HL-60/S4 treated with retinoic acid at 250 ng/mL for 4 days and 3 days (cell line): ENCODE results near the gene STK10.
"Not testable (repeated sequence)": the region's sequence is repeated elsewhere in the genome, so short reads cannot be mapped to it uniquely, and the experiment has no call there.

Experiments
- in situ Hi-C: fragments of 300-500 bp; cut with MboI; formaldehyde crosslinking; loops from 2 replicates; pipeline ENCODE4 v1.7.0; 2022; ENCODE audit warnings: low sequenced_read_pairs

Gene STK10

DNA sequence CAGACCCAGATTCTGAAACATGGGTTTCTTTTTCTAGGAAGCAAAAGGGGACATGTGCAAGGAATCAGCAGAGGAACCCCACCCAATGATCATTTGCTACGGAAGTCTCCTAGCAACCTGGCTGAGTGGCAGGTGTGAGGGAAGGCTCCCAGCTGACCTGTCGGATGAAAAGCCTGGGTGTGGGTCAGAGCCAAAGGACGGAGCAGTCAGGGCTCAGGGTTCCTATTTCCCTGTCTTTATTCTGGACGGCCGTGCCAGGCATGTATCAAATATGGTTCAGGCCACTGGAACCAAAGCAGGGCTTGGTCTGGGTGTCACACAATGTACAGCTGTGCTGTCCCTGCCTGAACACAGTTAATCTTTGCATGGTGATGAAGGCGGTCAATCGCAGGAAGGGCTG is 20.1 kb downstream of the STK10 start:
- in situ Hi-C loops, result no loop called here

DNA sequence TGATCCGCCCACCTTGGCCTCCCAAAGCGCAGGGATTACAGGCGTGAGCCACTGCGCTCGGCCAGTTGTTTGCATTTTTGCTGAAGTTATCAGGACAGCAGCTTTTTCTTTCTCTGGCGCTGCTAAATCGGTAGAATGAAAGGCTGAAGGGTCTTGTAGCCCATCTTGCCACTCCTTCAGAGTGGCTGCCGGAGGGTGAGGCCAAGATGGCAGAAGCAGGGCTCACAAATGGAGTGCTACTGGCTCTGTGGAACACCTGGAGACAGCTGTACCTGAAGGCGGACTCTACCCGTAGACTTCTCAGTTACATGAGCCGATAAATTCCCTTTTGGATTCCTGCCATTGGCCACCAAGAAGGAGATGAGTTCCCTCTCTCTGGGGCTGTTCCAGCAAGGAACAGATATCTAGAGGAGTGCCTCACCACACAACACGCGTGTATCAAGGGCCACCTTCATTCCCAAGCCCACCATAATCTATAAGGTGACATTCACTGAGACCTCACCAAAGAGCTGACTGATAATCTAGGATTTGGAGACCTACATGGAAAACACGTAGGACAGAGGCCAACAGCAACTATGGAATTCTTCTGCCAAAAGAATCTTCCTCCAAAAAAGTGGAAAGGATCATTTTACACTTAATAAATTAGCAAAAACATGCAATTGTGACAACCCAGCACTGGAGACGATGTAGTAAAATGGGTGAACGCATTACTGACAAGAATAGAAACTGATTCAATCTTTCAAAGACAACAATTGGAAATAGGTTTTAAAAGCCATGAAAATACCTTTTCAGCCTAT is 21.8 kb downstream of the STK10 start:
- in situ Hi-C loops, result no loop called here

DNA sequence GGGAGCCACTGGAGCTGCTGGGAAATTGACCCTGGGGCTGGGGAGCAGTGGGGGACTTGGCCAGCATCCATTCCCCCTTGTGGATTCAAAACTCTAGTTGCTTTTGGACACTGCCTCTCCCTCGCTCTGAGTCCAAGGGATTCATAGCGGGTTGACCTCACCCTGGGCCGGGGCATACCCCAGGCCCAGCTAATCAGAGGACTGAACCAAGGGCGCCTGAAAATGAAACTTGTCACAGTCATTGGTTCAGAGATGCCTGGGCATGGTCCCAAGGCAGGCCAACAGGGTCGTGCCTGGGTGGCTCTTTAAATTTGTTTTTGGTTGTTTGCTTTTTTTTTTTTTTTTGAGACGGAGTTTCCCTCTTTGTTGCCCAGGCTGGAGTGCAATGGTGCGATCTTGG is 22.6 kb downstream of the STK10 start:
- in situ Hi-C loops, result no loop called here

DNA sequence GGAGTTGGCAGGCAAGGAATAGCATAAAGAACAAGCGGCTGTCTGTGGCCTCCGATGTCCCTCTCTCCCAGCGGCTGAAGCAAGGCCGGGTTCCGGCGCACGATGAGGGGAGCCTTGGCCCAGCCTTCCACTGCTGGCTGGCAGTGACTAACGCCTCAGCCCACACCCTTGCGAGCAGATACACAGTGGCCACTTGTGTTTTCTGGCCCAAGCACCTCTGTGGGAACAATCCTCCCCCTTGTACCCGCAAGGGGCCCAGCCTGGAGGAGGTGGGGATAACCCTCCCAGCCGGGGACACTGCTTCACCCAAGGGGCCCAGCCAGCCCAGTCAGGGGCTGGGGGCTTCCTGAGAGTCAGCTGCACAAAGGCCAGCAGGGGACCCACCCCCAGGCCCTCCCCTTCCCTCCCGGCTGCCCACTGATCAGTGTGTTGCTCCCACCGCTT is 23.2 kb downstream of the STK10 start:
- in situ Hi-C loops, result no loop called here

DNA sequence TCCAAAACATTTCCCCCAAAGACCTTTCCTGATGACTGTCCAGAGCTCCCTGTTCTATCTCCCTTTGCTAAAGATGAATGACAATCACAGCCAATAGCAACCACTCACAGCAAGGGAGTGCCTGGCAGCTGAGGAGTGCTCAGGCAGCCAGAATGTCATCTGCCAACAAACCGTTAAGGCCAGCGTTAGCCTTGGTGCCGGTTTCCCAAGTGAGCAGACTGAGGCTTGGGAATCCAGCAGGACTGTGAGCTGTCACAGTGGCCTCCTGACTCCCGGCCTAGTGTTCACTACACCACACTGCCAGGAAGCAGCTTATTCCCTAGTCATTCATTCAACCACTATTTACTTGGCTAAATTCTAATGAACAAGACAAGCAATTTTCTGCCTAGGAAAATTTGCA is 24.7 kb downstream of the STK10 start:
- in situ Hi-C loops, result no loop called here

DNA sequence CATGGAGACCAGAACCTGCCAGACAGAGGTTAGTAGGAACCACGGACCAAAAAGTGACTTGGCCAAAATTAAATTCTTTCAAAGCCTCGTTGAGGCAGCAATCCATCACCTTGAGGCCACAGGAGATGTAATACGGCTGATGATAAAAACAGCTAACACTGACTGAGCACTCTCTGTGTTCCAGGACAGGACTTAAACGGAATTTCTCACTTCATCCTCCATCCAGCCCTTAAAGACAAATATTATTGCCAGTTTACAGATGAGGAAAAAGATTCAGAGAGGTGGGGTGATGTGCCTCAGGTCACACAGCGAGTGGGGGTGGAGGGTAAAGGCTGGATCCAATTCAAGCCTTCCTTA is 25.1 kb downstream of the STK10 start:
- in situ Hi-C loops, result no loop called here

DNA sequence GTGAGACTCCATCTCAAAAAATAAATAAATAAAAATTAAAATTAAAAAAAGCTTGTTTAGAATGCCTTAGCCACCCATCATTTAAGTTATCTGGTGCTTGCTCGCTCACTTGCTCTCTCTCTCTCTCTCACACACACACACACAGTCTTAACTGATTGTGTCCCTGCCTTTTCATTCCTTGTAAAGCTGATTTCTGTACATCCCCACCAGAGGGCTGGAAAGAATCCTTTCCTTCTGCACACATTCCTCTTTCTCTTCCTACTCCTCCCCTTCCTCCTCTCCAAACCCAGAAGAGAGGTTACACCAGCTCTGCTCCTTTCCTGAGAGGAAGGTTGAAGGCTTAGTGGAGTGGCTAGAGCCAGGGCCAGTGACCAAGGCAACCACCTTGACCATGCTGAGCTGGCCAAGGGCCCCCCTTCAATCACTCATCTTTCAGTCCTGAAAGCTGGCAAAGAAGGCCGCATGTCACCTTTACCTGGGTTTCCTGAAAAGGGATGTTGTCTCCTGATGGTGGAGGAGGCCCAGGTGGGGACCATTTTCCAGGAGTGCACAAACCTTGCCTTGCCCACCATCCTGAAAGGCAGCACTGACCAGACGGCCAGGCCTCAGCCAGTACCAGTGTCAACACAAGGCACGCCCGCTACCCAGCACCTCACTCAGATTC is 25.6 kb downstream of the STK10 start:
- in situ Hi-C loops, result no loop called here

DNA sequence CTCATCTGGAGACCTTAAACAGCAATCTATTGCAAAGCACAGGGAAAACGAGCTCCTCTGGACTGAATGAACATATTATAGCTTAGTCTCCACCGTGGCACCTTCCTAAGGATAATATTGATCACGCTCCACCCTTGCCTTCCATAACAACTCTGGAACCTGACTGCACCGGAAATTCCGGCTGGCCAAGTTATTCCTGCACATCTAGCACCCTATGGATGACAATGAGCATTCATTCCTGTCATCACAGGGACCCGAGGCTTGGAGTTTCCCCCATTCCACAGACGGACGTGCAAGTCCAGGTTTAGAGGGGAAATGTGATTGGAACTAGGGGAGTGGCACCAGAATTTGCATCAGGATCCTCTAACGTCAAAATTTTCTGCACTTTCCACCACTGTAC is 27.5 kb downstream of the STK10 start:
- in situ Hi-C loops, result no loop called here

DNA sequence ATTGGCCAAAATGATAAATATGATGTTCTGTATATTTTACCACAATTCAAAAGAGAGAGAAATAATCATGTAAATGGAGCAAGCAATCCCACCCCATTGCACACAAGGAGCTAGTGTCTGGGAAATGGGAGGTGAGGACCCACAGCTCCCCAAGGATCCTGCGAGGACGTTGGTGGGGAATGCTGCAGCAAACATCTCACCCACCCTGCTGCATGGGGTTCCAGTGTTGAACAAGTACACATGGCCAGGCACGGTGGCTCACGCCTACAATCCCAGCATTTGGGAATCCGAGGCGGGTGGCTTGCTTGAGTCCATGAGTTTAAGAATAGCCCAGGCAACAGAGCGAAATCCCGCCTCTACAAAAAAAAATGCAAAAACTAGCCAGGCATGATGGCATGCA is 29.0 kb downstream of the STK10 start:
- in situ Hi-C loops, result no loop called here

DNA sequence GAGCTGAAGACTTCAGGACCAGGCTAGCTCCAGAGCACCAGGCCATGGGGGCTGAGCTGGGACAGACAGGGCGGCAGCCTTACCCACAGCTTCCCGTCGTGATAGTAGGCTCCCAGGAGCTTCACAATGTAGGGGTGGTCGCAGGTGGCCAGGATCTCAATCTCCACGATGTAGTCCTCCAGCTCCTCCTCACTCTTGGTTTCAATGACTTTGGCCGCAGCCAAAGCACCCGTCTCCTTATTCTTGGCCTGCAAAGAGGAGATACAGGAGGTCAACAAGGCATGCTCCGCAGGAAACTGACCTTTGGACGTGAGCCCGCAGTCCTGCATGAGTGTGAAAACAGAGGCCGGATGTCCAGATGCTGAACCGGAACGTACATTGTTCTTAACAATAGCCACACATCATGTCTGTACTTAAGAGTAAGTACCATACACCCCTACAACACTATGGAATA is 31.5 kb downstream of the STK10 start:
- in situ Hi-C loops, result no loop called here

DNA sequence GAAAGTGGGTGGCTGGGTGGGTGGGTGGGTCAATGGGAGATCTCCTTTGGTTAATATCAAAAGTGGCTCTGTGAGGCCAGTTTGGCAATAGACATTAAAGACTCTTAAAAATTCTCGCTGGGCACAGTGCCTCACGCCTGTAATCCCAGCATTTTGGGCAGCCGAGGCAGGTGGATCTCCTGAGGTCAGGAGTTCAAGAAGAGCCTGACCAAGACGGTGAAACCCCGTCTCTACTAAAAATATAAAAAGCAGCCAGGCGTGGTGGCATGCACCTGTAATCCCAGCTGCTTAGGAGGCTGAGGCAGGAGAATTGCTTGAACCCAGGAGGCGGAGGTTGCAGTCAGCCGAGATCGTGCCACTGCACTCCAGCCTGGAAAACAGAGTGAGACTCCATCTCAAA is 32.9 kb downstream of the STK10 start:
- in situ Hi-C loops, result not testable (repeated sequence)

DNA sequence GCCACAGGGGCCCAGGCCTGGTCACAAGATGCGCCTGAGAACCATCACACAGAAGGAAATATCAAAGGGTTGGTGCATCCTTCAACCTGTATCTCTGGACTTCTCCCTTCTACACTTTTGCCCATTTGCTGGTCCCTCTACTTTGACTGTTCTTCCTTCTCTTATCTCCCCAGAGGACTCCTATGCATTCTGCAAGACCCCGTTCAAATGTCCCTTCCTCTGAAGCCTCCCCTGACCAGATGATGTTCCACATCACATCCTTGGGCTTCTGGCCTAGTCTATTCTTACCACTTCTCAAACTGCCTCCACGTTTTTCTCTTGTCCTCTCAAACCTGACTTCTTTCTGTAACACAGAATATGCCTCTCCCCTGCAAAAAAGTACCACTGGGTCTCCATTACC is 34.3 kb downstream of the STK10 start:
- in situ Hi-C loops, result no loop called here

DNA sequence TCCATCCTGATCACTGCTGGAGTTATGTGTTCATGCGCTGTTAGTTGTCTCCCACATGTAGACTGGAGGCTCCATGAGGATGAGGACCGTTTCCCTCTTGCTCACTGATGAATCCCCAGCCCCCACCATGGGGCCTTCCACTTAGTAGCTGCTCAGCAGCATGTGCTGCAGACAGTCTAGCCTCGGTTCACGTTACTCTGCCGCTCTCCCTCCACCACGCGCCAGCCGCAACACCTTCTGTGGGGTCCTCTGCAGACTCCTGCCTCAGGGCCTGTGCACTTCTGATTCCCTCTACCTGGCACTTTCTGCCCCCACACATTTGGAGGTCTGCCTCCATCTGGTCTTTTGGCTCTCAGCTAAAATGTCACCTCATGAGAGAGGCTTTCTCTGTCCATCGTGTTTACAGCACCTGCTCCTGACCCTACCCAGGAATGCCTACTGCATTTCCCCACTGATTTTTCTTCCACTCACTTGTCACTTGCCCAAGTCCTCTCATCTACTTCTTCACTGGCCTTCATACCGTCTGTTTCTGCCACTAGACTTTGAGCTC is 36.3 kb downstream of the STK10 start:
- in situ Hi-C loops, result no loop called here

DNA sequence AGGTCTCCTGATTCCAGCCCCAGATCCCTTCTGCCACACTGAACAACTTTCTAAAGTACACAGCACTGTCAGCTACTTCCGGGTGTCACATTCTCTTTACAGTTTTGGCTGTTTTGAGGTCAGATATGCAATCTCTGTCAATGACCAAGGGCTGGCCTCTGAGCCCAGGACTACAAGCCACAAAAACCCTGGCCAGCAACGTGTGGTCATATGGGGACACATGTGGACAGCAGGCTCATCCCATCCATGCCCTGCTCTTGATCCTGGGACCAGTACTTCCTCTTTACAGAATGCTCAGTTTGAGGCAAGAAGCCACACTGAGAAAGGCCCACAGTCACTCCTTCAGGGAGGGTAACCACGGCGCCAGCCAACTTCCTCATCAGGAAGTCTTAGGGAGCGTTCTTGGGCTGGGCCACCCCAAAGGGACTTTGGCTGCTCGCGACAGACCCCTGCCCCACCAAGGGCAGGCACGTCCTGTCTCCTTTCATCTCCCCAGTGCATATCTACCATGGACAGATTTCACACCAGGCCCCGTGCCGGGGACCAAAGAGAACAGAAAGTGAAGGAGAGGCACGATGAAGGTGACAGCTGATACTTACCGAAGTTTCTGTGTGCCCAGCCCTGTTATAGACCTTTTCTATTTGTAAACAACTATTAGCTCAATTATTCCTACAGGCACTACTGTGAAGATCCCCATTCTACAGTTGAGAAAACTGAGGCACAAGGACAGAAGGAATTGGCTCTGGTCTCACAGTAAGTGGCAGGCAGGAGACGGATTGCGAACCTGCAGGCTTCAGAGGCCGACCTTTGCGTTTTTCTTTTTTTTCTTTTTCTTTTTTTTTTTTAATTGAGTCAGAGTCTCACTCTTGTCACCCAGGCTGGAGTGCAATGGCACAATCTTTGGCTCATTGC is 37.3 kb downstream of the STK10 start:
- in situ Hi-C loops, result no loop called here

DNA sequence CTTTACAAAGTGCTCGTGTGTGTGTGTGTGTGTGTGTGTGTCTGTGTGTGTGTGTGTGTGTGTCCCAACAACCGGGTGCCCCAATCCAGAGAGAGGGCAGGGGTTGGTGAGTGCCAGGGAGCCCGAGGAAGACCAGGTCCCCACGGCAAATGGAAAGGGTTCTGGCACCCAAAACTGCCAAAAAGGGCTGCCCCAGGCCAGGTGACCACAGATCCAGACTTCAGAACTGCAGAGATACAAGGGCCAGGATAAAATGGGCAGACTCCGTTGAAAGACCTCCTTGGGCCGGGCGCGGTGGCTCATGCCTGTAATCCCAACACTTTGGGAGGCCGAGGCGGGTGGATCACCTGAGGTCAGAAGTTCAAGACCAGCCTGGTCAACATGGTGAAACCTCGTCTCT is 38.5 kb downstream of the STK10 start:
- in situ Hi-C loops, result not testable (repeated sequence)

DNA sequence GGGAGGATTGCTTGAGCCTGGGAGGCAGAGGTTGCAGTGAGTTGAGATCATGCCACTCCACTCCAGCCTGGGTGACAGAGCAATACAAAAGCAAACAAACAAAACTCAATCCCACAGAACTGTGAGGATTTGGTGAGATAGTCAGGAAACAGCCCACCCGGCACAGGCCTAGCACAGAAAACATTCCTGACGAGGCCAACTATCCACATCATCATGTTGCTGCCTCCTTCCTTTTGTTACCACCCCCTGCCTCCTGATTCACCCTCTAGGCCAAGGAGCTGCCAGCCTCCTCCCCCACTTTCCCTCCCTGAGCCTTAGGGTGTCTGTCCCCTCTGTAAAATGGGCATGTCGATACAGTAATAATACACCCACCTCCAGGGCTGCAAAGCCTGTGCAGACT is 39.0 kb downstream of the STK10 start:
- in situ Hi-C loops, result no loop called here

DNA sequence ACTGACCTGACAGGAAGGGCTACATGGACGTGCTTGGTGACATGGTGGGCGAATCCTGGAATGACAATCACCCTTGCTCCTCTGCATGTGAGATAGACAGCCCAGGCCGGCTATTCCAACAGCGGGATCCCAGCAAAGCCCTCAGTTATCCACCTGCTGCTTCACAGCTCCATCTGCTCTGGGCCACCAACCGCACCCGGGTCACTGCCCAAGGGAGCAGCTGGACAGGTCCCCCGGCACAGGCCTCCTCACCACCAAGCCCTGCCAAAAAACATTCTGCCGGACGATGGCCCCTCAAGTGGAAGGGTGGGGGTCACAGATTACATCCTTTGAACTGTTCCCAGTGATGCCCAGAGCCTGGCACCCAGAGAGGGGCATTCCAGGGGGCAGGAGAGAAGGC is 39.6 kb downstream of the STK10 start:
- in situ Hi-C loops, result no loop called here

DNA sequence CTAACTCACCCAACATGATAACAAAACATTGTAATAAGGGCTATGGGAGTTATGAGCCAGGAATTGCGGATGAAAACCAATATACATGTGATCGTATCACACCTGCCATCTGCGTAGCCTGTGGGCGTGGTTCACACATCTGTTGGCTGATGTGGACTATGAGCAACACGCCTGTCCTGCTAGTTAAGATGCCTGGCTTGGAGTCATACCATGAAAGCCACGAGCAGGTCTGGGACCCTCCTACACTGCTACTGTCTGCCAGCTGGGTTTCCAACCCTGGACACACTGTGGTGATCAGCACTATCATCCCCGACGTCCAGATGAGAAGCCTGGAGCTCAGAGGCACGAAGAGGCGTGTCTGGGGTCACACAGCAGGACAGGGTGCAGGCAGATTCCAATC is 40.2 kb downstream of the STK10 start:
- in situ Hi-C loops, result no loop called here

DNA sequence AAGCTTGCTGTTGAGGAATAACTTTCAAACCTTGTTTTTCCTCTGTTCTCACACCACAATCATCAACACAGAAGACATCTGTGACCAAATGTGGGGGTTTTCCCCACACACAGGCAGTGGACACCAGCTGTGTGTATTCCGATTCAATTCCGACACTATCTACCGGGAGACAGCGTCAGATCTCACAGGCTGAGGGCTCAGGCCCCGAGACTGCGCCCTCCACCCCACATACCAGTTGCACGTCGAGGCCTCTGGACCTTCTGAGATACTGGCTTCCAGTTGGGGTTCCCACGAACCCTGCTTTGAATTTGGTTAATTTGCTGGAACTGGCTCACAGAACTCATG is 41.3 kb downstream of the STK10 start:
- in situ Hi-C loops, result no loop called here

DNA sequence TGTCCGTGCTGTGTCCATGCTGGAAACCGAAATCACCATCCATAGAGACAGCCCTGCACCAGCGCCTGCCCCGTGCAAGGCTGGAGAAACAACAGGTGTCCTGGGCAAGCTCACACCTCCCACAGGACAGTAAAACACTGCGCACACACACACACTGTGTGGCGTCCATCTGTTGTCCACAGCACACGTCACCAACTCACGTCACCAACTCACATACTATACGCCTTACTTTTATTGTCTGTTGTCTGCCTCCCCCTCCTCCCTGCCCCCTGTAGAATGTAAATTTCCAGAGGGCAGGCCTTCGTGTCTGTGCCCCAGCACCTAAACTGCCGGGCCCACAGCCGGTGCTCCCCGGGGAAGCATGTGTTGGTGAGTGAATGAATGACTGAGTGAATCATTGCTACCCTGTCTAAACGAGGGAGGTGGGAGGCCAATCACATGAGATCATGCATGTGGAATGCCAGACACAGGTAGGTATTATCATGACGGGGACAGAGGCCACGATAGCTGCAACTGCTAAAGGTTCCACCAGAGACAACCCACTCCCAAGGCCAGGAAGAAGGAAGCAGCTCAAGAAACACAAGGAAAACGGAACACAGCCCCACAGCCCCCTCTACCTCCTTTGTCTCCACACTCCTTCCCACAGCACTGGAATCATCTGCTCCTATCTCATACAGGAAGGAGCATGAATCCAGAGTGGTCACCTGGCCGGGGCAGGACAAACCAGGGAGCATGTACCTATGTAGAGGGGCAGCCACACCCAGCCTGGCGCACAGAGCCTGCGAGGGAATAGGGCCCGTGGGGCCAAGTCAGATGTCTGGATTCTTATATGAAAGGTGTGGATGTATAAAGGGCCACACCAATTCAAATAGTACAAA is 41.9 kb downstream of the STK10 start:
- in situ Hi-C loops, result no loop called here
